AG08396 (cell line): ENCODE results near the gene KCNQ1.

Experiments
- DNase-seq: peaks from one replicate; pipeline ENCODE4 v3.0.0; 2012; ENCODE audit warnings: low spot score, mixed read lengths

Gene KCNQ1

GRCh38 chr11:2883979-2884815 lies 439.4 kb downstream of the KCNQ1 start:
- peak; percentile 82 for DNase-seq

DNA sequence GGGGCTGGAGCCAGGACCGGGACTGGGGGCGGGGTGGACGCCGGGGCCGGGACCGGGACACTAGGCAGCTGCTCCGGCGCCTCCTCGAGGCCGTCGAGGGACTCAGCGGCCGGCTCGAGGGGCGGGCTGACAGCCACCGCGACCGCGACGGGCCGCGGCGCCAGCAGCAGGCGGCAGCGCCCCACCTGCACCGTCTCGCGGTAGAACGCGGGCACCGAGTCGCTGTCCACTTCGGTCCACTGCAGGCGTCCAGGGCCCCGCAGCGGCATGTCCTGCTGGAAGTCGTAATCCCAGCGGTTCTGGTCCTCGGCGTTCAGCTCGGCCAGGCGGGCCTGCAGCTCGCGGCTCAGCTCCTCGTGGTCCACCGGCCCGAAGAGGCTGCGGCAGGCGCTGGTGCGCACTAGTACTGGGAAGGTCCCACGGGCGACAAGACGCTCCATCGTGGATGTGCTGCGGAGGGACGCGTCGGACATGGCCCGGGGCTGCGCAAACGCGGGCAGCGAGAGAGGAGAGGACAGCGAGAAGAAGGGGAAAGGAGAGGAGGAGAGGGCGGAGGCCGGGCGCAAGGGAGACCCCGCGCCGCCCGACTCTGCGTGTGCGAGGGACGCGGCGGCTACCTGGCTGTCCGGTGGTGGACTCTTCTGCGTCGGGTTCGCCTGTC lies 440.3 kb downstream of the KCNQ1 start:
- peak; percentile 86 for DNase-seq

DNA sequence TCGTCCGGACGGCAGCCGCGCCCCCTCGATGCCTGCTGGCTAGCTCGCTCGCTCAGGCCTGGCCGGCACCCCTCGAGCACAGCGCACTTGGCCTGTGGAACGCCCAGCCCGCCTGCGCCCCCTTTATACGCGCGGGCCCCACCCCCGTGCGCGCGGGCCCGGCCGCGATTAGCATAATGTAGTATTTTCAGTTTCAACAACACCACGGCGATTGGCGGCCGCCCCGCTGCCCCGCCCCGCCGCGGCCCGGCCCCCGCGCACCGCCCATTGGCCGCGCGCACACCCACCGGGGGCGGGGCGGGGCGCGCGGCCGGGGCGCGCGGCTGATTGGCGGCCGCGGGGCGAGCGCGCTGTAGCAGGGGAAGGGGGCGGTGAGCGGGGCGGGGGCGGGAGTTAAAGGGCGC lies 440.9 kb downstream of the KCNQ1 start, which contains the start of gene CDKN1C:
CDKN1C (minus strand) TSS at position 98 of the 404 bp plus-strand sequence. CDS start 319 bp downstream, outside the sequence.
- DNase-seq = peak; percentile 95

DNA sequence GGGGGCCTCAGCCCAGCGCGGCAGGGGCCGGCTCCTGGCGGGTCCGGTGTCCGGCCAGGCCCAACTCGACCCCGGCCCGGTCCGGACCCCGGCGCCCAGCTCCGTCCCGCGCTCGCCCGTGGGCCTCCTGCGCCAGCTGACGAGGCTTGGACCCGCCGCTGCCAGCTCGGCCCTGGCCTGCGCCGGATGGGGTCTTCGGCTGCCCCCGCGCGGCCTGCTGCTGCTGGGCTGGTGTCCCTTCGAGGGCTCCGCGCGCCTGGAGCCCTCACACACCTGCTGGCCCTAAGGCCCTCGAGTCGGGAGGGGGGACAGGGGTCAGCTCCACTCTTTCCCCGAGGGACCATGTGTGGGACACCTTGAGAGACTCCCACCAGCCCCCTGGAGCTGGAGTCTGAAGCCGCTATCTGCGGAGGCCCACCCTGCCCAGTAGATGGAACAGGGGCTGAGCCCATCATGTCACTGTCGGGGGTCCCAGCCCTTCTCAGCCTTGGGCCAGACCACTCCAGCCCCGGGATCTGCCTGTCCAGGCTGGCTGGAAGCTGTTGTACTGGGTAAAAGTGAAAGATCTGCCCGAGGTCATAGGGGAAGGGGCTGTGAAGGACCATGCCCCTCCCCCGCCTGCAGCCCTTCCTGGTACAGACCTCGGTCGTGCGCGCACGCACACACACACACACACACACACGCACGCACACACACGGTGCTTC lies 441.5 kb downstream of the KCNQ1 start:
- peak; percentile 58 for DNase-seq

DNA sequence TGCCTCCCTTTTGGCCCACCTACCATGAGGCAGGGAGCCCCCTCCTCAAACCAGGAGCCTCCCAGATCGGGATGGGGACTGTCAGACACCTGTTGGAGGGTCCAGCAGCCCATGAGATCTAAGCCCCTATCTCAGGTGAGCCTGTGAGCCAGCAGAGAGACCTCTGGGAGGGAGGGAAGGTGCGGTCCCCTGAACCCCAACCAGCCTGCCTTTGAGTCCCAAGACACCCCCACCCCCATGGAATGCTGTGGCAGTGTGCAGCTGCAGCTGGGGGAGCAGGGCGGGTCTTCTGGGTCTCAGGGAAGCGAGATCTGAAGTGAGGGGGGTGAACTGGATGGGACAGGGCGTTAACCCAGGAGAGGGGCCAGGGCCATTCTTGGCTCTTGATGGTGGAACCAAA lies 442.1 kb downstream of the KCNQ1 start:
- no peak for DNase-seq

- no peak for DNase-seq
These were observed 442.8 kb downstream of the KCNQ1 start for GRCh38 chr11:2887515-2888195.

DNA sequence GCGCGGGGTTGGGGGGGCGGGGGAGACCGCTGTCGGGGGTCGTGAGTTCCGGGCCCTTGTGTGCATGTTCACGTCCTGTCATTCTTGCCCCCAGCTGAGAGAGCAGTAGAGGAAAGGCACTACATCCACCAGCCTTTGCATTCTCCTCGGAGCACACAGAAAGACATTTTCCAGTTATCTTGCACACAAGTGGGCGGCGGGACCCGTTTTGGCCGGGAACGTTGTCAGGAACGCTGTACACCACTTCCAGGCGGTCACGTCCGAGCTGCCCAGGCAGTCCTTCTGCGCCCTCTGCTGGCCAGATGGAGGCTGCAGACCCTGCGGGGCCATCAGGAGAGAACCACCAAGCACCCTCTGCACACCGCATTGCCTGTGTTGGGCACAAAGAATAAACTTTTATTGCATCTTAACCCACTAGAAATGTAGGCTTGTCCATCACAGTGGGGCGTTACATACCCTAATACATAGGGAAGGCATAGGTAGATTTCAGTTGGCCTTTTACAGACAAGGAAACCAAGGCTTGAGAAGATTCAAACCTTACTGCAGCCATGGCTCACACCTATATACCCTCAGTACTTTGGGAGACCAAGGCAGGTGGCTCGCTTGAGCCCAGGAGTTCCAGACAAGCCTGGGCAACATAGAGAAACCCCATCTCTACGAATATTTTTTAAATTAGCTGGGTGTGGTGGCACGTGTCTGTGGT lies 443.6 kb downstream of the KCNQ1 start:
- DNase-seq = peak; percentile 92

GRCh38 chr11:2889362-2890273 lies 444.8 kb downstream of the KCNQ1 start:
- DNase-seq = no peak

- no peak for DNase-seq
These were observed 445.9 kb downstream of the KCNQ1 start for GRCh38 chr11:2890466-2891294.

GRCh38 chr11:2891326-2892214 lies 446.8 kb downstream of the KCNQ1 start:
- no peak for DNase-seq

DNA sequence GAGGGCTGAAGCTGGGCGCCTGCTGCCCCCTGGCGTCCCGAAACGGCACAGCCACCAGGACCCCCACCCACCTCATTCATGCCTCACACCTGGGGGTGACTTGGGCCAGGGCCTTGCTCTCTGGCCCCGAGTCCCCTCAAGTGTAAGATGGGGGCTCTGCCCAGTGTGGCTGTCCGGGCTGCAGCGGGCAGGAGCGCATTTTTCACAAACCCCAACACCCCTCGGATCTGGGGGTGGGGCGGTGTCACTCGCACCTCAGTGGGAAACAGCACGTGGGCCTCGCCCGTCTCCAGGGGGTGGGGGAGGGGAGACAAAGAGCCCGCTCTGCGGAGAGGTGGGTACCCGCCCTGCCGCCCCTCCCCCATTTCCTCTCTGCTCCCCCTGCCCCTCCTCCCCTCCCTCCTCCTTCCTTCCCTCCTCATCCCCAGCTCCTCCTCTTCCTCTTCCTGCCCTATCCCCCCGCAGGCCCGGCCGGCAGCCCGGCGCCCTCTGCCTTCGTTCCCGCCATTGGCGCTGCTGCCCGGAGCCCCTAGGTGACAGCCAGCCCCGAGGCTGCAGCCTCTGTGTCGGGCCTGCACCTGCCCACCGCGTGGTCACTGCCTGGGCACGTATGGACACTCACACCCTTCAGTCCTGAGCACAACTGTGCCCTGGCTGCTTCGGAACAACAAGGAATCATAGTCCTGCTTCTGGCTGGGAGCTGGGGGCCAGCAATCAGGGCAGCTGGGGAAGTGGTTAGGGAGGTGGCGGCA lies 447.6 kb downstream of the KCNQ1 start:
- DNase-seq = peak; percentile 87

DNA sequence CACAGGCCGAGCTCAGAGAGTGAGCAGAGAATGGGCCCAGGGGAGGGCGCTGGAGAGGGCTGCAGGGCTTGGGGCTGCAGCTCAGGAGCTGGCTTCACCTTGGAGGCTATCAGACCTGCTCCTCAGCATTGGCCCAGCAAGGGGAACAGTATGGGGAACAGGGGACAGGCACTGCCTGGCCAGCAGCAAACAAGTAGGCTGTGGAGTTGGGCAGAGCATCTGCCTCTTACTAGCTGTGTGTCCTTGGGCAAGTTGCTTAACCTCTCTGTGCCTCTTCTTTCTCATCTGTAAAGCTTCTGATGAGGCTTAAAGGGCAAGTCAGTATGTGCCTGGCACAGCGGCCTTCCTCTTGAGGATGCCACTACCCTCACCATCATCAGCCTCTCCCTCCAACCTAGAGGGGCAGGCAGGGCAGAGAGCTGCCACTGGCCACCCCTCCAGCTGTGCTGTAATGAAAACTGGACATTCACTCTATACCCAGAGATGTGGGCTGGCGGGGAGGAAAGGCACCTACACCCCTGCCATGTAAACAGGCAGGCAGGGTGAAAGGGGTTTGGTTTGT lies 448.2 kb downstream of the KCNQ1 start:
- no peak for DNase-seq

- no peak for DNase-seq
These were observed 449.1 kb downstream of the KCNQ1 start for GRCh38 chr11:2893935-2894334.

DNA sequence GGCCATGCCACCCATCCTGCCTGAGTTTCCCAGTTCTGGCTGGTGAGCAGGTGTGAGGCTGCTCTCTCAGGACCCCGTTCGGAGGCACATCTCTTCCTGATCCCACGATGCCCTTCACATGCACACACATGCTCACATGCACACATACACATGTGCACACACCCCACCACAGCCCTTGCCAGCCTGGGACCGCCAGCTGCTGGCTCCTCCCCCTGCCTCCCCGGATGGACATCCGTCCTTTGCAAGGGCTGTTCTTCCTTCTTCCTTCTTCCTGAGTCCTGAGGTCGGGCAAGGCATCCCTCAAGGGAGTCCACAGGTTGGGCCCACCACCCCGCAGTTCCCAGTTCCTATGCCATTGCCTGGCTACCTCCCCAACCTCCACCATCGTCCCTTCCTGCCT lies 451.2 kb downstream of the KCNQ1 start:
- no peak for DNase-seq

GRCh38 chr11:2897048-2897447 lies 452.2 kb downstream of the KCNQ1 start:
- DNase-seq = no peak

GRCh38 chr11:2898366-2899079 lies 453.7 kb downstream of the KCNQ1 start:
- peak; percentile 89 for DNase-seq
